Measurements from ENCODE around the gene IQSEC3. TPM values are rescaled to one million over a fixed set of nuclear protein-coding genes. Genes with fewer than 3 reads are reported as not detected.

The IQSEC3 gene
- total RNA-seq, 1 donor, result under 0.01 TPM

- no peak for TF ChIP-seq CTCF (IDR thresholded peaks at IDR 0.05; ENCODE audit: insufficient read depth, low read depth, low read length)
- DNase-seq (ENCODE audit: low read depth), result no peak
- H3K4me3 ChIP-seq (ENCODE audit: low read depth, low read length), result no peak overlapping the region
Observed at GRCh38 chr12:227286-227915, 160.8 kb downstream of the IQSEC3 start.

Other genes starting within 250 kb of the IQSEC3 start
- gene SLC6A12, start 147.4 kb downstream of the IQSEC3 start, total RNA-seq, result not detected in 2 replicates
- gene SLC6A13, start 196.1 kb downstream of the IQSEC3 start, total RNA-seq, result not detected in 2 replicates

Measured in fibroblast of villous mesenchyme (primary cell).